HFFc6 (cell line): ENCODE results near the gene GPR108. TPM values are rescaled to one million over a fixed set of nuclear protein-coding genes. Genes with fewer than 3 reads are reported as not detected.

ENCODE experiments used
- DNase-seq: peaks from one replicate; pipeline ENCODE4 v3.0.0-alpha.2; 2018
- H3K27ac Mint-ChIP-seq: 2 replicates; pipeline ENCODE4 v1.8.0; 2020; ENCODE audit warnings: mild to moderate bottlenecking, mixed read lengths
- H3K27me3 Mint-ChIP-seq: 2 replicates; pipeline ENCODE4 v1.8.0; 2021; ENCODE audit warnings: mild to moderate bottlenecking, moderate library complexity, mixed read lengths; ENCODE audit not compliant: insufficient read depth
- H3K36me3 Mint-ChIP-seq: 2 replicates; pipeline ENCODE4 v1.8.0; 2021; ENCODE audit warnings: low read depth, mixed read lengths
- H3K4me1 Mint-ChIP-seq: 2 replicates; pipeline ENCODE4 v1.8.0; 2020; ENCODE audit warnings: low read depth, mixed read lengths
- H3K4me3 Mint-ChIP-seq: 2 replicates; pipeline ENCODE4 v1.8.0; 2020; ENCODE audit warnings: mild to moderate bottlenecking, moderate library complexity, mixed read lengths
- H3K9me3 Mint-ChIP-seq: 2 replicates; pipeline ENCODE4 v1.8.0; 2020; ENCODE audit warnings: mild to moderate bottlenecking, mixed read lengths
- total RNA-seq, 6 experiments: library from RNA; stranded (reverse); fragmentation: NEBNext Ultra II Directional; extraction: Animal tissue kit (Norgen Biotek cat#: 25700); gene quantifications; 2 replicates in 1 of 6; 3 replicates in 5 of 6; pipeline ENCODE4 v1.2.3, GENCODE V29; 2021
- TF ChIP-seq, protein P1 (sequence below): fragments of 200-600 bp; sonication (generic); IDR thresholded peaks from 2 replicates; pipeline ENCODE4 v1.5.0; 2021; ENCODE audit warnings: antibody characterized with exemption, mild to moderate bottlenecking

Gene GPR108
- total RNA-seq, 6 experiments from 2014 or later = 52.2 to 60.5 (median 56.4) TPM

DNA sequence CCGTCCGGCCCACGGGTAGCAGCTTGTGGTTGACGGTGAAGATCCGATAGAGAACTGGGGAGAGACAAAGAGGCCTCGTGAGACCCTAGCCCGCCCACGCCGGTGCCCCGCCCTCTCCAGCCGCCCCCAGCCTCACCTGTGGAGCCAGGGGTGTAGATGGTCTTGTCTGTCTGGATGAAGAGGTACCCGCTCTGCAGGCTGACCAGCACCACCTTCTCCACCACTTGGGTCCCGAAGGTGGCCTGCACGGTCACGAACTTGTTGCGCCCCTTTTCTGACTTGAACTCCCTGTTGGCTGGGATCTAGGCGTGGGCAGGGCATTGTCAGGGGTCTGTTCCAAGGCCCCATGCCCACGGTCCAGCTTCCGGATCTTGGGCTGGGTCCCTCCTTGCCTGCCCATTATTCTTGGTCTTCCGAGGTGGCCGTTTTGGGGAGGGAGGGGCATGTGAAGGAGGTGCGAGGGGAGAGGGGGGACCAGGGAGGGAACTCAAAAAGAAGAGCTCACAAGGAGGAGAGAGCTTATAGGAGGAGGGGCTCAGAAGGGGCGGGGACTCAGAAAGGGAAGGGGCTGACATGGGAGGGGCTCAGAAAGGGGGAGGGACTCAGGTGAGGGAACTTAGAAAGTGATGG is 19.2 kb downstream of the GPR108 start:
- Mint-ChIP-seq H3K4me1 (peaks cover 13% of the 10 kb centered on the region), H3K36me3 (peaks cover 6% of the 10 kb centered on the region), H3K27ac (no peak overlapping the region), H3K4me3 (no peak overlapping the region), H3K9me3 (peaks cover 14% of the 10 kb centered on the region), H3K27me3 (peaks cover 17% of the 10 kb centered on the region)
- DNase-seq = no peak
- TF ChIP-seq, protein P1, sequence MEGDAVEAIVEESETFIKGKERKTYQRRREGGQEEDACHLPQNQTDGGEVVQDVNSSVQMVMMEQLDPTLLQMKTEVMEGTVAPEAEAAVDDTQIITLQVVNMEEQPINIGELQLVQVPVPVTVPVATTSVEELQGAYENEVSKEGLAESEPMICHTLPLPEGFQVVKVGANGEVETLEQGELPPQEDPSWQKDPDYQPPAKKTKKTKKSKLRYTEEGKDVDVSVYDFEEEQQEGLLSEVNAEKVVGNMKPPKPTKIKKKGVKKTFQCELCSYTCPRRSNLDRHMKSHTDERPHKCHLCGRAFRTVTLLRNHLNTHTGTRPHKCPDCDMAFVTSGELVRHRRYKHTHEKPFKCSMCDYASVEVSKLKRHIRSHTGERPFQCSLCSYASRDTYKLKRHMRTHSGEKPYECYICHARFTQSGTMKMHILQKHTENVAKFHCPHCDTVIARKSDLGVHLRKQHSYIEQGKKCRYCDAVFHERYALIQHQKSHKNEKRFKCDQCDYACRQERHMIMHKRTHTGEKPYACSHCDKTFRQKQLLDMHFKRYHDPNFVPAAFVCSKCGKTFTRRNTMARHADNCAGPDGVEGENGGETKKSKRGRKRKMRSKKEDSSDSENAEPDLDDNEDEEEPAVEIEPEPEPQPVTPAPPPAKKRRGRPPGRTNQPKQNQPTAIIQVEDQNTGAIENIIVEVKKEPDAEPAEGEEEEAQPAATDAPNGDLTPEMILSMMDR = no peak

DNA sequence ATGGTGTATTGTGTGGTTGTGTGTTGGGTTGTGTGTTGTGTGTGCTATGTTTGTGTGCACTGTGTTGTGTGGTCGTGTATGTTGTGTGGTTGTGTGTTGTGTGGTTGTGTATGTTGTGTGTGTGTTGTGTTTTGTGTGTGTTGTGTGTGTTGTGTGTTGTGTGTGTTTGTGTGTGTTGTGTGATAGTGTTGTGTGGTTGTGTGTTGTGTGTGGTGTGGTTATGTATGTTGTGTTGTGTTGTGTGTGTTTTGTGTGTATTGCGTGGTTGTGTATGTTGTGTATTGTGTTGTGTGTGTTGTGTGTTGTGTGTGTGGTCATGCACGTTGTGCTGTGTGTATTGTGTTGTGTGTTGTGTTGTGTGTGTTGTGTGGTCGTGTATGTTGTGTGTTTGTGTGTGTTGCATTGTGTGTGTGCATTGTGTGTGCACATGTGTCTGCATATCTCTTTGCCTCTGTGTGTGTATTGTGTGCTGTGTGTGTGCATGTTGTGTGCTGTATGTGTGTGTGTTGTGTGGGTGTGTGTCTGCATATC is 19.9 kb downstream of the GPR108 start:
- no peak for DNase-seq
- Mint-ChIP-seq H3K27ac (no peak overlapping the region), H3K27me3 (peaks cover 13% of the 10 kb centered on the region), H3K9me3 (peaks cover 14% of the 10 kb centered on the region), H3K4me1 (peaks cover 9% of the 10 kb centered on the region), H3K4me3 (peak overlapping the region; percentile 5; the same call in 1 of the 2 replicates), H3K36me3 (peaks cover 6% of the 10 kb centered on the region)
- TF ChIP-seq, protein P1 = no peak

DNA sequence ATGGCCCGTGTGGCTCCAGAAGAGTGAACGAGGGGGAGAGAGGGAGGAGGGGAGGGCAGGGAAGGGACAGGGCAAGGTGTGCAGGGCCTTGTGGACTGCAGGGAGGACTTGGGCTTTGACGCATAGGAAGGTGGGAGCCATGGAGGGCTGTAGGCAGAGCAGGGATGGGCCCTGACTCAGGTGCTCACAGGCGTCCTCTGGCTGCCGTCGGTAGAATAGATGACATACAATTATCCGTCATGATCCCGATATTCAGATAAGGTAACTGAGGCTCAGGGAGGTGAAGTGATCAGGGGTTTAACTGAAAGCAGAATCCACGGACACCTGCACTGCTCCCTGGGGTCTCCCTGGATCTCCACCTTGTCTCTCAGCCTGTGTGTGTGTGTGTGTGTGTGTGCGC is 20.3 kb downstream of the GPR108 start:
- TF ChIP-seq, protein P1 = no peak
- no peak for DNase-seq
- no peak overlapping the region for H3K4me3 Mint-ChIP-seq

DNA sequence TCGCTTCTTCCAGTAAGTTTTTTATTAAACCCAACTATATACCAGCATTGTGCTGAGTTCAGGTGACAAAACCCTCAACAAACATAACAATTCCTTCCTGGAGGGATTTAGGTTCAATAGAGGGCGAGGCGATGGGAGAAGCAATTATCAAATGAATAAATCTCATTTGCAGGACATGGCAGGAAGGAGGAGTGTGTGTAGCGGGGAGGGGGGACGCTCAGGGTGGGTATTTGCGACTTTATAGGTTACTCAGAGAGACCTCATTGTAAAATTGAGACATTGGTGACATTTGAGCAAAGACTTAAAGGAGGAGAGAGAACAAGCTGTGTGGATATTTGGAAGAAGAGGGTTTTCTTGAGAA is 20.8 kb downstream of the GPR108 start:
- Mint-ChIP-seq H3K27me3 (peaks cover 13% of the 10 kb centered on the region), H3K36me3 (peaks cover 6% of the 10 kb centered on the region), H3K4me3 (no peak overlapping the region), H3K9me3 (peaks cover 14% of the 10 kb centered on the region), H3K4me1 (peaks cover 9% of the 10 kb centered on the region), H3K27ac (no peak overlapping the region)
- TF ChIP-seq, protein P1 = no peak
- no peak for DNase-seq

More for the DNA sequence above, 20.3 kb downstream of the GPR108 start:
- Mint-ChIP-seq H3K4me1 (peaks cover 9% of the 10 kb centered on the region), H3K27ac (no peak overlapping the region), H3K27me3 (peaks cover 9% of the 10 kb centered on the region), H3K9me3 (peaks cover 14% of the 10 kb centered on the region), H3K36me3 (peaks cover 6% of the 10 kb centered on the region)

DNA sequence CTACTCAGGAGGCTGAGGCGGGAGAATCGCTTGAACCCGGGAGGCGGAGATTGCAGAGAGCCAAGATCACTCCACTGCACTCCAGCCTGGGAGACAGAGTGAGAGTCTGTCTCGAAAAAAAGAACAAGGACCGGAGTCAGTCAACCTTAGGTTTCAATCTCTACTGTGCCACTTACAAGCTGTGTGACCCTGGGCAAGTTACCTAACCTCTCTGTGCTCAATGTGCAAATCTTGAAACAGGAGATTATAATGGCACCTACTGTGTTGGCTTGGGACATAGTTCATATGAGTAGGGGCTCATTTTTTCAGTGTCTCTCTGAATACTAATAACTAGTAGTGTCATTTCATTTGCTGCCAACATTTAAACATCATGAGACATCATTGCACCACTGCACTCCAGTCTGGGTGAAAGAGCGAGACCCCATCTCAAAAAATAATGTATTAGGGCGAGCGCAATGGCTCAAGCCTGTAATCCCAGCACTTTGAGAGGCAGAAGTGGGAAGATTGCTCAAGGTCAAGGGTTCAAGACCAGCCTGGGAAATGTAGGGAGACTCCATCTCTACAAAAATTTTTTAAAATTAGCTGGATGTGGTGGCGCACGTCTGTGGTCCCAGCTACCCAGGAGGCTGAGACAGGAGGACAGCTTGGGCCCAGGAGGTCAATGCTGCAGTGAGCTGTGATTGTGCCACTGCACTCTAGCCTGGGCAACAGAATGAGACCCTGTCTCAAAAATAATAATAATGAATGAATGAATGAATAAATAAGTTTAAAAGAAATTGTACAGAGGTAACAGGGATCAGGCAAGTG is 22.4 kb downstream of the GPR108 start:
- H3K36me3 Mint-ChIP-seq = peaks cover 6% of the 10 kb centered on the region
- H3K27me3 Mint-ChIP-seq = peaks cover 25% of the 10 kb centered on the region
- H3K4me3 Mint-ChIP-seq = no peak overlapping the region
- TF ChIP-seq, protein P1 = no peak
- no peak for DNase-seq
- no peak overlapping the region for H3K27ac Mint-ChIP-seq
- no peaks in the 10 kb centered on the region for H3K4me1 Mint-ChIP-seq
- H3K9me3 Mint-ChIP-seq = peaks cover 14% of the 10 kb centered on the region
